Adrenal gland (tissue), 5 donors: ENCODE data around the gene TACR1.

ENCODE experiments used
- POLR2A ChIP-seq, 2 donors: fragments of 450-650 bp; IDR thresholded peaks; one replicate each; pipeline ENCODE4 v1.6.1; 2017; ENCODE audit warnings: antibody characterized with exemption in 2 of 2, mild to moderate bottlenecking in 2 of 2, moderate library complexity in 1 of 2
- TF ChIP-seq, protein P1 (sequence below), 6 experiments: fragments of 450-650 bp in 4 of 6; fragments of 200-600 bp in 2 of 6; sonication (generic) in 1 of 6; IDR thresholded peaks; 1 replicate in 5 of 6; 2 replicates in 1 of 6; pipeline versions ENCODE4 v1.5.1 to v1.8.0; 2016 to 2021; ENCODE audit warnings: antibody characterized with exemption in 6 of 6, mild to moderate bottlenecking in 2 of 6, moderate library complexity in 1 of 6
- donor health status: DM: no; HTN: no; CAD: no.

DNA sequence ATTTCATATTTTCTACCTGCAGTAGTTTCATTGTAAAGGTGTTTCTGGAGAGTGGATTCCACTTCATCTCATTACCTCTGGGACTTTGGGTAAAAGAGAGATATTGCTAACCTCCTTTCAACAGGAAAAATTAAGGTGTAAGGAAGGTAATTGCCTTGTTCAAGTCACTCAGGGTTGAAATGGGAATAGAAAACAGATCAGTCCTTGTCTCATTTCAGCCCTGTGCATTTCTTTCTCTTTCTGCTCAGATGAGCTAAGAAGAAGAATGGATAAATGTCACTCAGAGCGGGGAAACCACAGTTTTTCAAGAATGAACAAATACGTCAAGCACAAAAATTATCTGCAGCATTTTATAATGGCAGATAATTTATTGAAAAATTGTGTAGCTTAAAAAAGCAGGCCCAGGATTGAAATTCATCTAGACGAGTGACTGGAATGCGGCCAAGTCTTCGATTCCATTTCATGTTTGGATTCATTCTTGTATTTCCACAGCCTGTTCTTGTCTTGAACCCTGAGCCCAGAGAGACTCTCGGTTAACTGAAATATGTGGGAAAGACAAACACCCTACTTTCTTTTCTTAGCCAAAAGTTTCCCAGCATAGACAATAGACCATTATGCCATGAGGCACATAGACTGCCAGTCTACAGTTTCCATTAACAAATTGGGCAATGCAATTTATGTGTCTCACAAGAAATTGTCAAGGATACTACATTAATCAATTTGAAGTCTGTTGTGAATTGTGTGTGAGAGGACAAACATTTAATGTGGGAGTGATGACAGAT lies 133.0 kb downstream of the TACR1 start:
- TF ChIP-seq, protein P1, sequence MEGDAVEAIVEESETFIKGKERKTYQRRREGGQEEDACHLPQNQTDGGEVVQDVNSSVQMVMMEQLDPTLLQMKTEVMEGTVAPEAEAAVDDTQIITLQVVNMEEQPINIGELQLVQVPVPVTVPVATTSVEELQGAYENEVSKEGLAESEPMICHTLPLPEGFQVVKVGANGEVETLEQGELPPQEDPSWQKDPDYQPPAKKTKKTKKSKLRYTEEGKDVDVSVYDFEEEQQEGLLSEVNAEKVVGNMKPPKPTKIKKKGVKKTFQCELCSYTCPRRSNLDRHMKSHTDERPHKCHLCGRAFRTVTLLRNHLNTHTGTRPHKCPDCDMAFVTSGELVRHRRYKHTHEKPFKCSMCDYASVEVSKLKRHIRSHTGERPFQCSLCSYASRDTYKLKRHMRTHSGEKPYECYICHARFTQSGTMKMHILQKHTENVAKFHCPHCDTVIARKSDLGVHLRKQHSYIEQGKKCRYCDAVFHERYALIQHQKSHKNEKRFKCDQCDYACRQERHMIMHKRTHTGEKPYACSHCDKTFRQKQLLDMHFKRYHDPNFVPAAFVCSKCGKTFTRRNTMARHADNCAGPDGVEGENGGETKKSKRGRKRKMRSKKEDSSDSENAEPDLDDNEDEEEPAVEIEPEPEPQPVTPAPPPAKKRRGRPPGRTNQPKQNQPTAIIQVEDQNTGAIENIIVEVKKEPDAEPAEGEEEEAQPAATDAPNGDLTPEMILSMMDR (IDR thresholded peaks at IDR 0.05): no peak
- no peak for TF ChIP-seq POLR2A (IDR thresholded peaks at IDR 0.05)
